ENCODE data around the gene LRP6. TPM values are rescaled to one million over a fixed set of nuclear protein-coding genes. Genes with fewer than 3 reads are reported as not detected.

The LRP6 gene
- 31.7 and 42.0 TPM in 2 replicates for total RNA-seq (2016; rRNA removed; fragmentation: Illumina TruSeq; extraction: Trizol)
- total RNA-seq (2016; cell fraction: cytosol; rRNA removed; fragmentation: Illumina TruSeq; extraction: Trizol; ENCODE audit: low read depth): 30.2 and 33.3 TPM in 2 replicates
- 29.5 and 42.3 TPM in 2 replicates for total RNA-seq (2016; cell fraction: insoluble cytoplasmic fraction; rRNA removed; fragmentation: Illumina TruSeq; extraction: Trizol)
- 19.7 and 24.2 TPM in 2 replicates for total RNA-seq (2016; cell fraction: membrane; rRNA removed; fragmentation: Illumina TruSeq; extraction: Trizol)
- 59.6 and 64.7 TPM in 2 replicates for total RNA-seq (2016; cell fraction: nucleus; rRNA removed; fragmentation: Illumina TruSeq; extraction: Trizol)
- 28.4 and 33.8 TPM in 2 replicates for polyA plus RNA-seq (2011; rRNA removed)
- polyA plus RNA-seq (2011; cell fraction: cytosol; rRNA removed): 24.8 and 30.7 TPM in 2 replicates
- polyA plus RNA-seq (2011; cell fraction: nucleus; rRNA removed): 50.2 and 50.3 TPM in 2 replicates
- 16.9 and 17.6 TPM in 2 replicates for polyA plus RNA-seq (2012)
- 0.83 and 1.0 TPM in 2 replicates for polyA plus RNA-seq (2016; cell fraction: cytosol; fragmentation: Illumina TruSeq; extraction: Trizol; ENCODE audit: low read depth)
- 7.8 and 9.5 TPM in 2 replicates for polyA plus RNA-seq (2016; cell fraction: insoluble cytoplasmic fraction; fragmentation: Illumina TruSeq; extraction: Trizol; ENCODE audit: low read depth)
- polyA plus RNA-seq (2016; cell fraction: membrane; fragmentation: Illumina TruSeq; extraction: Trizol; ENCODE audit: low read depth): 1.5 and 1.6 TPM in 2 replicates
- 31.3 and 31.9 TPM in 2 replicates for polyA plus RNA-seq (2016; cell fraction: nucleus; fragmentation: Illumina TruSeq; extraction: Trizol; ENCODE audit: insufficient read depth, low read depth)
- polyA minus RNA-seq (2011; rRNA and poly(A)+ RNA removed; ENCODE audit: low replicate concordance): 201 and 238 TPM in 2 replicates
- polyA minus RNA-seq (2011; cell fraction: cytosol; rRNA and poly(A)+ RNA removed): 59.0 and 61.1 TPM in 2 replicates
- polyA minus RNA-seq (2011; cell fraction: nucleus; rRNA and poly(A)+ RNA removed): 83.0 and 116 TPM in 2 replicates
- percentile 90 among the genes with signal in this experiment for Bru-seq, nascent RNA
- BruChase-seq, experiment 1, labeled RNA remaining after a 6-hour chase: percentile 90 among the genes with signal in this experiment
- percentile 90 among the genes with signal in this experiment for BruChase-seq, experiment 2, labeled RNA remaining after a 2-hour chase
- long read RNA-seq, experiment 1, partial matches to known transcripts: 13 of 18 reads
- long read RNA-seq, experiment 1, other reads (novel, unspliced or antisense): 5 of 18 reads
- long read RNA-seq, experiment 2, partial matches to known transcripts: 6 of 31 reads
- long read RNA-seq, experiment 2, other reads (novel, unspliced or antisense): 25 of 31 reads

DNA sequence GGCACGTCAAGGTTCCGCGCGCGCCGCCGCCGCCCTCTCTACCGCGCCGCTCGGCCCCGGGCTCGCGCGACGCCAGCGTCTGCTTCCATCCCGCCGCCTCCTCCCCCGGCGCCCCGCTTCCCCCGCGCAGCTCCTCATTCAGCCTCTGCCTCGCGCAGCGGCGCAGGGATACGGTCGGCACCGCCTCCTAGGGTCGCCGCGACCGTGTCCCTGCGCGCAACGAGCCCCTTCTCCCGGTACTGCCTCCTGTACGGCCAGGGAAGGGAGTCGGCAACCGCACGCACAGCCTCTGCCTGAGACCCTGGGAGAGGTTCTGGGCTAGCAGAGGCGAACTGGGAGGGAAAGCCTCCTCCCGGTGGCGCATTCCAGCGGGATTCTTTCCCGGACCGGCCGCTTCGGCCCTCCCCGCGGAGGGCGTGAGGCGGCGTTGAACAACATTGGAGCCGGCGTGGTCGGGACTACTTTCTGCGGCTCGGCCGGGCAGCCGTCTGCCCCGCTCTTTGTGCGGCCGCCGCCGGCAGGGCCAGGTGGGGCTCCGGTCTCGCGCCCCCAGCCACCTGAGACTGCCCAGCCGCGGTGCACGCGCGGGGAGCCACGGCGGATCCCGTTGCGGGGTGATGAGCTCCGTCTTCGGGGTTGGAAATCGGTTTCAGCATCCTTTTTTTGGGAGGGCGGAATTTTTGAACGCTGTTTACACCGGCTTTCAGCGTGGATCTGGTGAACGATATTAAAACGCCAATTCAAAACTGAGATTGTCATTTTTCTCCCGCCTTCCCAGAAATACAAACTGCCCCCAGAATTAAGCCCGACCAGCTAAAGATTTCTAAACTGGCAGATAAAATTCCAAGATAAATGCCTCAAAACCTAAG lies at the start of gene LRP6:
TSS of gene LRP6 (minus strand) at position 172 of the 869 bp plus-strand sequence. CDS start 309 bp downstream, outside the sequence.
- peak within 1 kb of the TSS; percentile 91 for H2AFZ ChIP-seq (ENCODE audit: low read length)
- H3K27me3 ChIP-seq (ENCODE audit: control insufficient read depth in 1 of 2, insufficient read depth in 2 of 2, low read length in 2 of 2): no peaks in the 10 kb centered on the region; a peak in 1 of 5 replicates
- H3K4me2 ChIP-seq (ENCODE audit: low read depth, low read length): peak within 1 kb of the TSS; percentile 96
- DNase-seq (ENCODE audit: low spot score) (peak; percentile 80), ATAC-seq (peak; percentile 94), FAIRE-seq (no peak)
- H3K4me3 ChIP-seq (replicated peaks in 1 of 3; ENCODE audit: insufficient read depth in 1 of 3, low read depth in 2 of 3, low read length in 3 of 3): peak within 1 kb of the TSS; percentile 90 to 95 (median 93)
- no peaks in the 10 kb centered on the region for H3K9me3 ChIP-seq (ENCODE audit: low read length)
- POLR2A ChIA-PET: interaction anchor here (0.6 to 2.9 kb wide), 13 partner anchors 9 to 264 kb away, joined by 3 to 23 read pairs (median 6); partner anchors contain the start of genes BORCS5 and MANSC1
- 0% methylated on average over 46 of the region's 92 CpGs for WGBS (ENCODE audit: low lambda C conversion rate)
- H3K36me3 ChIP-seq (replicated peaks in 1 of 2; ENCODE audit: control insufficient read depth in 1 of 2, insufficient read depth in 2 of 2, low read length in 2 of 2): no peaks in the 10 kb centered on the region
- peaks cover 25% of the 10 kb centered on the region for H4K20me1 ChIP-seq (ENCODE audit: insufficient read depth, low read length)
- H3K4me1 ChIP-seq (ENCODE audit: insufficient read depth, low read length): peaks cover 33% of the 10 kb centered on the region
- in situ Hi-C loops (cut with HindIII; ENCODE audit: extremely low pct_ligation_motif_present, low pct_unique_long_range_greater_than_20kb) (no loop called here), intact Hi-C loops (cut with micrococcal nuclease; ENCODE audit: unreplicated experiment) (loop anchor here (1.0 to 5.0 kb wide), 5 partner anchors 47 to 185 kb away; no protein-coding TSS in a partner anchor)
- no TSS peak for BruUV-seq (replicated peaks)
- CTCF ChIA-PET (ENCODE audit: low intra/inter-chr PET ratio, low total read pairs): no interaction called here
- peak within 1 kb of the TSS; percentile 100 for H3K27ac ChIP-seq (ENCODE audit: extremely low read length, insufficient read depth, low read length)
- peak within 1 kb of the TSS; percentile 99 for H3K9ac ChIP-seq (ENCODE audit: insufficient read depth, low read depth, low read length)
- H3K79me2 ChIP-seq (ENCODE audit: insufficient read depth, low read length): peaks cover 46% of the 10 kb centered on the region
- TF ChIP-seq MXD4 (CRISPR knock-in tag; IDR thresholded peaks at IDR 0.05) (peak; percentile 78; the same call in 1 of the 2 replicates), ZNF256 (CRISPR knock-in tag; conservative IDR thresholded peaks at IDR 0.05) (peak; percentile 78), KLF13 (CRISPR knock-in tag; IDR thresholded peaks at IDR 0.05) (peak; percentile 98), POLR2A (IDR thresholded peaks at IDR 0.05; ENCODE audit: insufficient read depth in 1 of 2, low read depth in 2 of 2, low read length in 2 of 2) (peak; percentile 69 to 72)
- TF ChIP-seq, protein P1, sequence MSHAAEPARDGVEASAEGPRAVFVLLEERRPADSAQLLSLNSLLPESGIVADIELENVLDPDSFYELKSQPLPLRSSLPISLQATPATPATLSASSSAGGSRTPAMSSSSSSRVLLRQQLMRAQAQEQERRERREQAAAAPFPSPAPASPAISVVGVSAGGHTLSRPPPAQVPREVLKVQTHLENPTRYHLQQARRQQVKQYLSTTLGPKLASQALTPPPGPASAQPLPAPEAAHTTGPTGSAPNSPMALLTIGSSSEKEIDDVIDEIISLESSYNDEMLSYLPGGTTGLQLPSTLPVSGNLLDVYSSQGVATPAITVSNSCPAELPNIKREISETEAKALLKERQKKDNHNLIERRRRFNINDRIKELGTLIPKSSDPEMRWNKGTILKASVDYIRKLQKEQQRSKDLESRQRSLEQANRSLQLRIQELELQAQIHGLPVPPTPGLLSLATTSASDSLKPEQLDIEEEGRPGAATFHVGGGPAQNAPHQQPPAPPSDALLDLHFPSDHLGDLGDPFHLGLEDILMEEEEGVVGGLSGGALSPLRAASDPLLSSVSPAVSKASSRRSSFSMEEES (CRISPR knock-in tag; IDR thresholded peaks at IDR 0.05): peak; percentile 60
- TF ChIP-seq, protein P2, sequence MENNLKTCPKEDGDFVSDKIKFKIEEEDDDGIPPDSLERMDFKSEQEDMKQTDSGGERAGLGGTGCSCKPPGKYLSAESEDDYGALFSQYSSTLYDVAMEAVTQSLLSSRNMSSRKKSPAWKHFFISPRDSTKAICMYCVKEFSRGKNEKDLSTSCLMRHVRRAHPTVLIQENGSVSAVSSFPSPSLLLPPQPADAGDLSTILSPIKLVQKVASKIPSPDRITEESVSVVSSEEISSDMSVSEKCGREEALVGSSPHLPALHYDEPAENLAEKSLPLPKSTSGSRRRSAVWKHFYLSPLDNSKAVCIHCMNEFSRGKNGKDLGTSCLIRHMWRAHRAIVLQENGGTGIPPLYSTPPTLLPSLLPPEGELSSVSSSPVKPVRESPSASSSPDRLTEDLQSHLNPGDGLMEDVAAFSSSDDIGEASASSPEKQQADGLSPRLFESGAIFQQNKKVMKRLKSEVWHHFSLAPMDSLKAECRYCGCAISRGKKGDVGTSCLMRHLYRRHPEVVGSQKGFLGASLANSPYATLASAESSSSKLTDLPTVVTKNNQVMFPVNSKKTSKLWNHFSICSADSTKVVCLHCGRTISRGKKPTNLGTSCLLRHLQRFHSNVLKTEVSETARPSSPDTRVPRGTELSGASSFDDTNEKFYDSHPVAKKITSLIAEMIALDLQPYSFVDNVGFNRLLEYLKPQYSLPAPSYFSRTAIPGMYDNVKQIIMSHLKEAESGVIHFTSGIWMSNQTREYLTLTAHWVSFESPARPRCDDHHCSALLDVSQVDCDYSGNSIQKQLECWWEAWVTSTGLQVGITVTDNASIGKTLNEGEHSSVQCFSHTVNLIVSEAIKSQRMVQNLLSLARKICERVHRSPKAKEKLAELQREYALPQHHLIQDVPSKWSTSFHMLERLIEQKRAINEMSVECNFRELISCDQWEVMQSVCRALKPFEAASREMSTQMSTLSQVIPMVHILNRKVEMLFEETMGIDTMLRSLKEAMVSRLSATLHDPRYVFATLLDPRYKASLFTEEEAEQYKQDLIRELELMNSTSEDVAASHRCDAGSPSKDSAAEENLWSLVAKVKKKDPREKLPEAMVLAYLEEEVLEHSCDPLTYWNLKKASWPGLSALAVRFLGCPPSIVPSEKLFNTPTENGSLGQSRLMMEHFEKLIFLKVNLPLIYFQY (CRISPR knock-in tag; IDR thresholded peaks at IDR 0.05; ENCODE audit: borderline replicate concordance): peak; percentile 72; the same call in 1 of the 2 replicates
- TF ChIP-seq, protein P3, sequence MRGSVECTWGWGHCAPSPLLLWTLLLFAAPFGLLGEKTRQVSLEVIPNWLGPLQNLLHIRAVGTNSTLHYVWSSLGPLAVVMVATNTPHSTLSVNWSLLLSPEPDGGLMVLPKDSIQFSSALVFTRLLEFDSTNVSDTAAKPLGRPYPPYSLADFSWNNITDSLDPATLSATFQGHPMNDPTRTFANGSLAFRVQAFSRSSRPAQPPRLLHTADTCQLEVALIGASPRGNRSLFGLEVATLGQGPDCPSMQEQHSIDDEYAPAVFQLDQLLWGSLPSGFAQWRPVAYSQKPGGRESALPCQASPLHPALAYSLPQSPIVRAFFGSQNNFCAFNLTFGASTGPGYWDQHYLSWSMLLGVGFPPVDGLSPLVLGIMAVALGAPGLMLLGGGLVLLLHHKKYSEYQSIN (CRISPR knock-in tag; IDR thresholded peaks at IDR 0.05; ENCODE audit: borderline replicate concordance): no peak

Data from HepG2 (cell line).